NCI-H2171 (cell line): ENCODE results near the gene P2RX4.
A peak's percentile ranks its signal among the peaks of the same experiment; 100 is the strongest.
"Not testable (repeated sequence)": the region's sequence is repeated elsewhere in the genome, so short reads cannot be mapped to it uniquely, and the experiment has no call there.

Experiments
- DNase-seq: peaks from one replicate; lab custom pipeline; 2025; lab: John Stamatoyannopoulos, UW

P2RX4 gene, protein sequence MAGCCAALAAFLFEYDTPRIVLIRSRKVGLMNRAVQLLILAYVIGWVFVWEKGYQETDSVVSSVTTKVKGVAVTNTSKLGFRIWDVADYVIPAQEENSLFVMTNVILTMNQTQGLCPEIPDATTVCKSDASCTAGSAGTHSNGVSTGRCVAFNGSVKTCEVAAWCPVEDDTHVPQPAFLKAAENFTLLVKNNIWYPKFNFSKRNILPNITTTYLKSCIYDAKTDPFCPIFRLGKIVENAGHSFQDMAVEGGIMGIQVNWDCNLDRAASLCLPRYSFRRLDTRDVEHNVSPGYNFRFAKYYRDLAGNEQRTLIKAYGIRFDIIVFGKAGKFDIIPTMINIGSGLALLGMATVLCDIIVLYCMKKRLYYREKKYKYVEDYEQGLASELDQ

GRCh38 chr12:121209624-121210572, at the start of gene P2RX4:
P2RX4 (plus strand) TSS chr12:121210129; CDS start chr12:121210165, 36 bp downstream.
- DNase-seq: peak; percentile 74

DNA sequence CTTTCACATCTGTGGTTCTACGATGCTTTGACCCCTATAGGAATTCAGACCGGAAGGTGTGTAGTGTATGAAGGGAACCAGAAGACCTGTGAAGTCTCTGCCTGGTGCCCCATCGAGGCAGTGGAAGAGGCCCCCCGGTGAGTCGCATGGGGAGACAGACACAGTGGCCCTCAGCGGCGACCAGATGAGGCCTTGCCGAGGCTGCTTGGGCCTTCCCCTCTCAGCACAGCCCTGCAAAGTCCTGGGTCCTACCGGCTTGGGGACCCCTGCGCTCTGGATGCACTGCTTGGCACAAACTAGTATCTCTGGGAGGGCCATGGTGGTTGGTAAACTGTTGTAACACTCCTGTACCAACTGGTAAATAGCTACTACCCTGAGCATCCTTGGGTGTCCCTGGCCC, 47.5 kb upstream of the P2RX4 start:
- no peak for DNase-seq

- no peak for DNase-seq
These were observed 46.9 kb upstream of the P2RX4 start for GRCh38 chr12:121162985-121163384.

- DNase-seq: not testable (repeated sequence)
These were observed 45.1 kb upstream of the P2RX4 start for GRCh38 chr12:121164839-121165238.

- DNase-seq: no peak
These were observed 44.6 kb upstream of the P2RX4 start for GRCh38 chr12:121165316-121165715.

DNA sequence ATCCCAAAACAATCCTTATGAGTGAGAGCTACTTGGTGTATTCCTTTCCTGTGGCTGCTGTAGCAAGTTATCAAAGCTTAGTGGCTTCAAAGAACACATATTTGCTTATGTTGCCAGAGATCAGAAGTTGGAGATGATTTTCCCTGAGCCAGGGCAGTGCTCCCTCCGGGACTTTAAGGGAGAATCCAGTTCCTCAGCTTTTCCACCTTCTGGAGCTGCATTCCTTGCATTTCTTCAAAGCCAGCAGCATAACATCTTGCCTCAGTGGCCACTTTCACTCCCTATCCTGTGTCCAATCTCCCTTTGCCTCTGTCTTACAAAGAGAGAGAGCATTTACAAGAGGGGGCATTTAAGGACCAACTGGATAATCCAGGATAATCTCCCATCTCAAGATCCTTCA, 43.6 kb upstream of the P2RX4 start:
- DNase-seq: no peak

DNA sequence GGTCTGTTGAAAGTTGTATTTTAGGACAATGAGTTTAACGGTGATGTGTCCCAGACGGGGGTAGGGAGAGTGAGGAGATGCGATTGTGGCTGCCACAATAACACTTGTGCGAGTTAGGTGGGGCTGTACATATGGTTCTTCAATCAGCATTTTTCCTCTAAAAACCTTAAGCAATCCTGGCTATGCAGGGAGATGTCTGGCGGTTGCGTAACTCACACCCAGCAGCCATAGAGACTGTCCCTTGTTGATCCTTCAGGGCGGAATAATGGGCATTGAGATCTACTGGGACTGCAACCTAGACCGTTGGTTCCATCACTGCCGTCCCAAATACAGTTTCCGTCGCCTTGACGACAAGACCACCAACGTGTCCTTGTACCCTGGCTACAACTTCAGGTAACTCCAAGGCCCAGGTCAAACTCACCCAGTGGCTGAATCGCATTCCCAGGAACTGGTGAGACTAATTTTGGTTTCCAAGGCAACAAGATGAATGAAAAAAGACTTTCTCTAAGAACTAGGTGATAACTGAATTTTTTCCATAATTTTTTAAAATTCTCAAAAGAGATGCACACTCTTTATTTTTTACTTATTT, 42.6 kb upstream of the P2RX4 start:
- no peak for DNase-seq

DNA sequence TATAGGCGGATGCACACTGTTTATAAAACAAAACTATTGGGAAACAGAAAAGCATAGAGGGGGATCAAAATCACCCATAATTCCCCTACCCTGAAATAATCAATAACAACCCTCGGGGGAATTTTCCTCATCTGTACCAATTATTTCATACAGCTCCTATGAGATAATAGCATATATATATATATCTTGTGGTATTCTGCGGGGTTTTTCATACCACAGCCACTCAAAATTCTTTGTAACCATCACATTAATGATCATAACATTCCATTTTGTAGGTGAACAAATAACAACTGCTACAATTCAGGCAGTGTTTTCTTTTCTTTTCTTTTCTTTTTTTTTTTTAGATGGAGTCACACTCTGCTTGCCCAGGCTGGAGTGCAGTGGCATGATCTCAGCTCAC, 42.0 kb upstream of the P2RX4 start:
- DNase-seq: no peak

DNA sequence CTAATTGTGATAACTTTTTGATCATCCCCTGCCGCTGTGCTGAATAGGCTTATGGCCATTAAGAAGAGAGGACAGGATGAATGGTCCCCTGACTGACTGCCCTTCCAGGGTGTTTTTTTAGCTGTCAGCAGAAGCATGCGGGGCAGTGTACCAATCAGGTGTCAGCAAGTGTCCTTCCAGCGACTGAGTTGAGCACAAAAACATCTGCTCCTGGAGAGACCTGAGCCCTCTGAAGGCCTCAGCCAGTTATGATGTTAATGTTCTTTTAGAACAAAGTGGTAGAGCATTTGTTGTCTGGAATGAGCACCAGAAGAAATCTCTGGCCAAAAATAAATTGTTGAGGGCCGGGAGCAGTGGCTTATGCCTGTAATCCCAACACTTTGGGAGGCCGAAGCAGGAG, 39.8 kb upstream of the P2RX4 start:
- DNase-seq: no peak

GRCh38 chr12:121170611-121171260, 39.2 kb upstream of the P2RX4 start:
- no peak for DNase-seq

DNA sequence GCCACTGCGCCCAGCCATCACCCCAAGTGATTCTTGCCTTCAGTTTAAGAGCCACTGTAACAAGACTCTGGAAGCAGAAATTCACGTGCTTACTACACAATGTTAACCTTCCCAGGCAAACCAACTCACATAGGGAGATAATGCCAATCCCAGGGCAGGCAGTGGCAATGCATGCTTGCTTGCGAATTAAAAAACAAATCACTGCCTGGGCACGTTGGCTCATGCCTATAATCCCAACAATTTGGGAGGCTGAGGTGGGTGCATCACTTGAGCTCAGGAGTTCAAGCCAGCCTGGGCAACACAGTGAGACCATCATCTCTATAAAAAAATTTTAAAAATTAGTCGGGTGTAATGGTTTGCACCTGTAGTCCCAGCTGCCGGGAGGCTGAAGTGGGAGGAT, 37.8 kb upstream of the P2RX4 start:
- DNase-seq: no peak

GRCh38 chr12:121175383-121176119, 34.4 kb upstream of the P2RX4 start:
- DNase-seq: no peak

- DNase-seq: no peak
These were observed 33.0 kb upstream of the P2RX4 start for GRCh38 chr12:121176826-121177529.

DNA sequence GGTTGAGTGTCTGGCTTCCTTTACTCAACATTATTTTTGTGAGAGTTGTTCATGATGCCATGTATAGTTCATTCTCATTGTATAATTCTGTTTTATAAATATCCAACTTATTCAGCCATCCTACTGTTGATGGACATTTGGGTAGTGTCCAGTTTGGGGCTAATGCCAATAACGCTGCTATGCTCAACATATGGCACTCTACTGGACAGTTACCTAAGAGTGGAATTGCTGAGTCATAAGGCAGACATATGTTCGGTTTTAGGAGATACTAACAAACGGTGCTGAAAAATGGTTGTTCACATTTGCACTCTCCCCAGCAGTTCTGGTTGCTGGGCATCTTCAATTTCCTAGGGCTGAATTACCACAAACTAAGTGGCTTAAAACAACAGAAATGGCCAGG, 28.7 kb upstream of the P2RX4 start:
- DNase-seq: no peak

GRCh38 chr12:121182222-121182893, 27.6 kb upstream of the P2RX4 start:
- no peak for DNase-seq

- peak; percentile 94 for DNase-seq
These were observed 25.5 kb upstream of the P2RX4 start for GRCh38 chr12:121184425-121184824.

- no peak for DNase-seq
These were observed 24.7 kb upstream of the P2RX4 start for GRCh38 chr12:121184984-121185889.

GRCh38 chr12:121186826-121187225, 23.1 kb upstream of the P2RX4 start:
- DNase-seq: no peak

DNA sequence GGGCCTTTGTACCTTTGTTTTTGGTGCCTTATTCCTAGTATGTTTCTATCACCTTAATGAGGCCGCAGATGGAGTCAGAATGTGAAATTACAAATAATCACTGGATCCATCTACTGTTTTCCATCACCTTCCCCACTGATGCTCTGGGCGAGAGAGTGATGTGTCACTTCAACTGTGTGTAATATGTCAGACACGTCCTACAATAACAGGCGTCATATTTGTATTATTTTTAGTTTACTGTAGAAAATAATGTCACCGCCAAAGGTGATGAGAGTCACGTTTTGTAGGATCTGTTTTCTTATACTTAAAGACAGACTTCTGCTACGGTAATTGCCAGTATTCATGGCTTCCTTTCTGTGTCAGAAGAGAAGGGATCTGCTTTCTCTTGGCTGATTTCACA, 22.4 kb upstream of the P2RX4 start:
- DNase-seq: no peak
